LHCN-M2 (cell line): ENCODE measurements around the gene KRTAP10-7. TPM values are rescaled to one million over a fixed set of nuclear protein-coding genes. Genes with fewer than 3 reads are reported as not detected.
"Not testable (repeated sequence)": the region's sequence is repeated elsewhere in the genome, so short reads cannot be mapped to it uniquely, and the experiment has no call there.

Experiments
- DNase-seq: peaks from one replicate; pipeline ENCODE4 v3.0.0-alpha.2; 2012; ENCODE audit warnings: low read depth
- total RNA-seq: library from RNA; depleted of rRNA; stranded (reverse); fragments of >200 nt; gene quantifications from 2 replicates; pipeline ENCODE4 v1.2.3, GENCODE V29; 2014

KRTAP10-7 gene
- total RNA-seq, 1 experiment from 2014 or later = not detected

GRCh38 chr21:44611551-44611950 is 11.2 kb downstream of the KRTAP10-7 start:
- DNase-seq = no peak

GRCh38 chr21:44612029-44612486 is 11.7 kb downstream of the KRTAP10-7 start, which contains the start of gene KRTAP10-8:
KRTAP10-8 (plus strand) TSS chr21:44612079; CDS start chr21:44612101, 22 bp downstream.
- no peak for DNase-seq

GRCh38 chr21:44612669-44613229 is 12.4 kb downstream of the KRTAP10-7 start:
- no peak for DNase-seq

GRCh38 chr21:44613386-44614155 is 13.2 kb downstream of the KRTAP10-7 start:
- DNase-seq = no peak

- DNase-seq = no peak
Measured at GRCh38 chr21:44614161-44614631, 13.8 kb downstream of the KRTAP10-7 start.

GRCh38 chr21:44614961-44615391 is 14.6 kb downstream of the KRTAP10-7 start:
- DNase-seq = no peak

- no peak for DNase-seq
Measured at GRCh38 chr21:44615466-44615865, 15.1 kb downstream of the KRTAP10-7 start.

- DNase-seq = no peak
Measured at GRCh38 chr21:44615911-44616590, 15.7 kb downstream of the KRTAP10-7 start.

- DNase-seq = no peak
Measured at GRCh38 chr21:44616591-44616926, 16.2 kb downstream of the KRTAP10-7 start.

- no peak for DNase-seq
Measured at GRCh38 chr21:44617071-44617501, 16.7 kb downstream of the KRTAP10-7 start.

- DNase-seq = no peak
Measured at GRCh38 chr21:44618504-44618903, 18.1 kb downstream of the KRTAP10-7 start.

GRCh38 chr21:44618909-44619308 is 18.5 kb downstream of the KRTAP10-7 start:
- DNase-seq = no peak

- no peak for DNase-seq
Measured at GRCh38 chr21:44619886-44620285, 19.5 kb downstream of the KRTAP10-7 start.

GRCh38 chr21:44623575-44623974 is 23.2 kb downstream of the KRTAP10-7 start:
- no peak for DNase-seq

- DNase-seq = no peak
Measured at GRCh38 chr21:44625756-44626155, 25.4 kb downstream of the KRTAP10-7 start.

GRCh38 chr21:44626262-44626661 is 25.9 kb downstream of the KRTAP10-7 start:
- DNase-seq = no peak

- no peak for DNase-seq
Measured at GRCh38 chr21:44626673-44627143, 26.3 kb downstream of the KRTAP10-7 start, which contains the start of gene KRTAP10-9. KRTAP10-9 (plus strand) TSS chr21:44627093; CDS start chr21:44627172, 79 bp downstream.

GRCh38 chr21:44627181-44627822 is 26.9 kb downstream of the KRTAP10-7 start:
- DNase-seq = not testable (repeated sequence)

GRCh38 chr21:44627831-44628233 is 27.4 kb downstream of the KRTAP10-7 start:
- not testable (repeated sequence) for DNase-seq

- DNase-seq = no peak
Measured at GRCh38 chr21:44628707-44629391, 28.5 kb downstream of the KRTAP10-7 start.

- no peak for DNase-seq
Measured at GRCh38 chr21:44630440-44630839, 30.0 kb downstream of the KRTAP10-7 start.
